ENCODE results near the gene WWOX.

- TF ChIP-seq EZH2 (IDR thresholded peaks at IDR 0.05; ENCODE audit: low read length) (no peak), CTCF (optimal IDR thresholded peaks at IDR 0.05 in 1 of 3, IDR thresholded peaks at IDR 0.05 in 1 of 3, conservative IDR thresholded peaks at IDR 0.05 in 1 of 3; ENCODE audit: extremely low read depth in 1 of 3, insufficient read depth in 2 of 3, low read length in 3 of 3) (no peak)
Observed at GRCh38 chr16:79173919-79174318, 1074.5 kb downstream of the WWOX start.

All from keratinocyte (primary cell).